ENCODE measurements around the gene MYO3B.

GRCh38 chr2:170229125-170229524, 51.2 kb downstream of the MYO3B start:
- TF ChIP-seq CTCF (IDR thresholded peaks at IDR 0.05): no peak
- no peak for TF ChIP-seq POLR2A (IDR thresholded peaks at IDR 0.05)
